DOHH2 (cell line): ENCODE data around the gene BLOC1S5.

Experiments
- H3F3A ChIP-seq: fragments of 200-600 bp; sonication (generic), shearing (Covaris generic); 2 replicates; pipeline ENCODE4 v1.6.0; 2016; ENCODE audit warnings: antibody characterized with exemption, mild to moderate bottlenecking; ENCODE audit not compliant: control insufficient read depth, insufficient read depth
- H3K27ac ChIP-seq: fragments of 200-600 bp; sonication (generic); 2 replicates; pipeline ENCODE4 v1.5.1; 2014; ENCODE audit warnings: low read depth, mild to moderate bottlenecking, low read length, moderate library complexity
- H3K27me3 ChIP-seq: fragments of 200-600 bp; sonication (generic); 2 replicates; pipeline ENCODE4 v1.6.1; 2014; ENCODE audit warnings: mild to moderate bottlenecking, low read length, mixed read lengths; ENCODE audit not compliant: control insufficient read depth
- H3K36me3 ChIP-seq: fragments of 200-600 bp; sonication (generic); 2 replicates; pipeline ENCODE4 v1.6.1; 2014; ENCODE audit warnings: mild to moderate bottlenecking, low read length, moderate library complexity, mixed read lengths; ENCODE audit not compliant: control insufficient read depth
- H3K4me1 ChIP-seq: fragments of 200-600 bp; sonication (generic); 2 replicates; pipeline ENCODE4 v1.6.1; 2014; ENCODE audit warnings: mild to moderate bottlenecking, low read length, mixed read lengths; ENCODE audit not compliant: control insufficient read depth
- H3K4me2 ChIP-seq: fragments of 200-600 bp; sonication (generic); 2 replicates; pipeline ENCODE4 v1.6.0; 2014; ENCODE audit warnings: mild to moderate bottlenecking, low read length, moderate library complexity
- H3K4me3 ChIP-seq: fragments of 200-600 bp; sonication (generic); 2 replicates; pipeline ENCODE4 v1.5.1; 2014; ENCODE audit warnings: mild to moderate bottlenecking, low read length, mixed read lengths
- H3K79me2 ChIP-seq: fragments of 200-600 bp; sonication (generic); 2 replicates; pipeline ENCODE4 v1.6.1; 2014; ENCODE audit warnings: mild to moderate bottlenecking, low read length, mixed read lengths; ENCODE audit not compliant: control insufficient read depth
- H3K9me2 ChIP-seq: fragments of 200-600 bp; sonication (generic); replicated peaks from 2 replicates; pipeline ENCODE4 v1.6.1; 2014; ENCODE audit warnings: mild to moderate bottlenecking, low read length, mixed read lengths; ENCODE audit not compliant: control insufficient read depth
- H3K9me3 ChIP-seq: fragments of 200-600 bp; sonication (generic); 2 replicates; pipeline ENCODE4 v1.6.1; 2014; ENCODE audit warnings: antibody characterized with exemption, low read length, mixed read lengths; ENCODE audit not compliant: control insufficient read depth, insufficient read depth
- H4K20me1 ChIP-seq: fragments of 200-600 bp; sonication (generic); 2 replicates; pipeline ENCODE4 v1.6.0; 2014; ENCODE audit warnings: low read depth, mild to moderate bottlenecking, antibody characterized with exemption, low read length, moderate library complexity; ENCODE audit not compliant: control insufficient read depth, insufficient read depth
- CTCF ChIP-seq: fragments of 200-600 bp; sonication (generic); IDR thresholded peaks from one replicate; pipeline ENCODE4 v1.5.1; 2014; ENCODE audit warnings: antibody characterized with exemption, mild to moderate bottlenecking, low read depth, low read length; ENCODE audit not compliant: poor library complexity, severe bottlenecking
- EZH2phosphoT487 ChIP-seq: fragments of 200-600 bp; sonication (generic); IDR thresholded peaks from 2 replicates; pipeline ENCODE4 v1.6.1; 2017; ENCODE audit warnings: borderline replicate concordance, mild to moderate bottlenecking, antibody characterized with exemption, low read length, moderate library complexity, mixed read lengths

Gene BLOC1S5

GRCh38 chr6:8073758-8074157, 9.6 kb upstream of the BLOC1S5 start:
- Histone ChIP-seq H4K20me1 (no peaks in the 10 kb centered on the region), H3F3A (no peaks in the 10 kb centered on the region), H3K4me1 (no peaks in the 10 kb centered on the region), H3K9me3 (no peaks in the 10 kb centered on the region), H3K27me3 (no peaks in the 10 kb centered on the region), H3K79me2 (no peaks in the 10 kb centered on the region), H3K36me3 (no peaks in the 10 kb centered on the region), H3K27ac (no peak overlapping the region), H3K9me2 (no peaks in the 10 kb centered on the region), H3K4me2 (no peak overlapping the region), H3K4me3 (no peak overlapping the region)
- TF ChIP-seq CTCF: no peak
- no peak for TF ChIP-seq EZH2phosphoT487

- H4K20me1 ChIP-seq: no peaks in the 10 kb centered on the region
- H3K79me2 ChIP-seq: no peaks in the 10 kb centered on the region
- H3K9me2 ChIP-seq: no peaks in the 10 kb centered on the region
- H3K4me1 ChIP-seq: no peaks in the 10 kb centered on the region
- H3K4me2 ChIP-seq: no peak overlapping the region
- H3F3A ChIP-seq: no peaks in the 10 kb centered on the region
- no peaks in the 10 kb centered on the region for H3K27me3 ChIP-seq
- H3K4me3 ChIP-seq: no peak overlapping the region
- no peak for TF ChIP-seq EZH2phosphoT487
- TF ChIP-seq CTCF: no peak
- H3K36me3 ChIP-seq: no peaks in the 10 kb centered on the region
- H3K9me3 ChIP-seq: no peaks in the 10 kb centered on the region
- H3K27ac ChIP-seq: no peak overlapping the region
Observed at GRCh38 chr6:8070718-8071117, 6.5 kb upstream of the BLOC1S5 start.

GRCh38 chr6:8069631-8070284, 5.6 kb upstream of the BLOC1S5 start:
- Histone ChIP-seq H3K27ac (no peak overlapping the region), H3K27me3 (no peaks in the 10 kb centered on the region), H3K79me2 (peaks cover under 1% of the 10 kb centered on the region; the same call in 1 of the 2 replicates), H3K4me2 (no peak overlapping the region), H3K36me3 (no peaks in the 10 kb centered on the region), H3F3A (no peaks in the 10 kb centered on the region), H3K4me1 (peaks cover 6% of the 10 kb centered on the region), H4K20me1 (no peaks in the 10 kb centered on the region), H3K9me3 (no peaks in the 10 kb centered on the region), H3K9me2 (0 out of 2 replicates have a peak, but pooled peaks cover 4% of the 10 kb centered on the region), H3K4me3 (no peak overlapping the region)
- TF ChIP-seq CTCF (no peak), EZH2phosphoT487 (no peak)
